HG03442 (cell line): Measurements from ENCODE around the gene NME7.
"Not testable (repeated sequence)": the region's sequence is repeated elsewhere in the genome, so short reads cannot be mapped to it uniquely, and the experiment has no call there.

ENCODE experiments used
- ATAC-seq: cut with Tn5 transposase; IDR thresholded peaks from one replicate; pipeline ENCODE4 v1.9.1; 2021; ENCODE audit warnings: mild to moderate bottlenecking, moderate library complexity; ENCODE audit not compliant: unreplicated experiment

NME7 gene

GRCh38 chr1:169367686-169368405 is at the start of gene NME7, which contains the start of gene BLZF1:
NME7 (minus strand) TSS chr1:169367797; CDS start chr1:169367710, 87 bp downstream.
BLZF1 (plus strand) TSS chr1:169368195; CDS start chr1:169369523, 1,328 bp downstream.
- ATAC-seq = peak; percentile 95

- ATAC-seq = no peak
Observed at GRCh38 chr1:169414952-169415351, 47.4 kb upstream of the NME7 start.

GRCh38 chr1:169408340-169408739 is 40.7 kb upstream of the NME7 start:
- ATAC-seq = not testable (repeated sequence)

GRCh38 chr1:169402578-169402977 is 35.0 kb upstream of the NME7 start:
- not testable (repeated sequence) for ATAC-seq

GRCh38 chr1:169395955-169396354 is 28.4 kb upstream of the NME7 start:
- no peak for ATAC-seq

GRCh38 chr1:169392406-169392805 is 24.8 kb upstream of the NME7 start:
- no peak for ATAC-seq

- ATAC-seq = peak; percentile 91
Observed at GRCh38 chr1:169390303-169390702, 22.7 kb upstream of the NME7 start.

GRCh38 chr1:169387399-169387798 is 19.8 kb upstream of the NME7 start:
- no peak for ATAC-seq

- ATAC-seq = no peak
Observed at GRCh38 chr1:169383449-169383848, 15.9 kb upstream of the NME7 start.

GRCh38 chr1:169381162-169381561 is 13.6 kb upstream of the NME7 start:
- ATAC-seq = no peak

- no peak for ATAC-seq
Observed at GRCh38 chr1:169371404-169371803, 3.8 kb upstream of the NME7 start.

GRCh38 chr1:169368406-169368769 is 791 bp upstream of the NME7 start:
- ATAC-seq = no peak

GRCh38 chr1:169367096-169367685 is 406 bp downstream of the NME7 start:
- no peak for ATAC-seq

GRCh38 chr1:169364948-169365347 is 2.6 kb downstream of the NME7 start:
- no peak for ATAC-seq

GRCh38 chr1:169363046-169363730 is 4.4 kb downstream of the NME7 start:
- peak; percentile 41 for ATAC-seq

- no peak for ATAC-seq
Observed at GRCh38 chr1:169361281-169361680, 6.3 kb downstream of the NME7 start.

GRCh38 chr1:169360415-169360814 is 7.2 kb downstream of the NME7 start:
- ATAC-seq = no peak

GRCh38 chr1:169348383-169349036 is 19.1 kb downstream of the NME7 start:
- no peak for ATAC-seq

- no peak for ATAC-seq
Observed at GRCh38 chr1:169347688-169348382, 19.8 kb downstream of the NME7 start.

- ATAC-seq = no peak
Observed at GRCh38 chr1:169346036-169346589, 21.5 kb downstream of the NME7 start.

- ATAC-seq = no peak
Observed at GRCh38 chr1:169345511-169345910, 22.1 kb downstream of the NME7 start.
